Ovary (tissue), 9 donors: ENCODE data around the gene STMN1. TPM values are rescaled to one million over a fixed set of nuclear protein-coding genes. Genes with fewer than 3 reads are reported as not detected.

Experiments used
- DNase-seq, 5 donors: peaks; one replicate each; pipeline ENCODE4 v3.0.0-alpha.2; 2019 to 2020
- H3K27ac ChIP-seq, 2 donors: fragments of 200-600 bp; one replicate each; pipeline versions ENCODE4 v1.5.1 to v1.8.0; 2019 to 2022
- H3K27me3 ChIP-seq: fragments of 200-600 bp; one replicate; pipeline ENCODE4 v1.8.0; 2022
- H3K36me3 ChIP-seq: fragments of 200-600 bp; sonication (generic); one replicate; pipeline ENCODE4 v1.5.1; 2019
- H3K4me1 ChIP-seq: one replicate; pipeline ENCODE4 v1.8.1; 2013; ENCODE audit warnings: mild to moderate bottlenecking, moderate library complexity; ENCODE audit not compliant: insufficient read depth
- H3K4me3 ChIP-seq: fragments of 200-600 bp; sonication (generic); one replicate; pipeline ENCODE4 v1.5.1; 2017
- H3K9me3 ChIP-seq, 2 donors: fragments of 200-600 bp in 1 of 2; sonication (generic) in 1 of 2; one replicate each; pipeline versions ENCODE4 v1.5.1 to v1.8.1; 2013 to 2019; ENCODE audit warnings: mild to moderate bottlenecking in 1 of 2, moderate library complexity in 1 of 2
- CTCF ChIP-seq, 3 donors: fragments of 450-650 bp in 2 of 3; fragments of 200-600 bp in 1 of 3; IDR thresholded peaks; one replicate each; pipeline versions ENCODE4 v1.5.1 to v1.8.0; 2016 to 2022; ENCODE audit warnings: antibody characterized with exemption in 3 of 3, mild to moderate bottlenecking in 1 of 3
- EP300 ChIP-seq: sonication (generic); formaldehyde crosslinking; IDR thresholded peaks from one replicate; pipeline ENCODE4 v1.6.1; 2017; ENCODE audit warnings: antibody characterized with exemption
- POLR2A ChIP-seq: fragments of 450-650 bp; IDR thresholded peaks from one replicate; pipeline ENCODE4 v1.6.1; 2017; ENCODE audit warnings: antibody characterized with exemption, mild to moderate bottlenecking, moderate library complexity
- WGBS, 3 donors: extraction: QIAGEN DNeasy Blood & Tissue Kit in 1 of 3; methylation state at CpG; one replicate each; pipeline versions ENCODE4 v1.1.5 to v1.1.7; 2013 to 2017; 5-methylcytosine and 5-hydroxymethylcytosine counted together
- intact Hi-C, 4 donors: fragments of 100-400 bp; cut with DNase I; formaldehyde crosslinking; loops; one replicate each; pipeline versions ENCODE4 v1.11.0 to v1.15.1; 2022 to 2023
- polyA plus RNA-seq, 2 donors: library from polyadenylated mRNA; stranded (reverse); fragments of 200-250 nt in 1 of 2; fragments of 350-450 nt in 1 of 2; fragmentation: Illumina TruSeq in 1 of 2; extraction: RNeasy Lipid Tissue Mini Kit (QIAGEN cat#74804) in 1 of 2; gene quantifications; one replicate each; pipeline ENCODE4 v1.2.3, GENCODE V29; 2013 to 2014
- total RNA-seq, 7 donors: library from RNA; depleted of rRNA in 2 of 7; stranded (reverse); fragments of >200 nt in 2 of 7; fragmentation: NEBNext Ultra II Directional in 3 of 7; extraction: Animal tissue kit (Norgen Biotek cat#: 25700) in 3 of 7; gene quantifications; one replicate each; pipeline versions ENCODE4 v1.1.0 to v1.2.4, GENCODE V29; 2016 to 2023
- donor health status: DM: no; HTN: no; CAD: no; lungs with moderate emphysema.
- donor health status: DM: no; HTN: no; CAD: no.
- donor health status: Bipolar disorder and iron deficiency.
- donor health status: DM: yes; HTN: yes; CAD: no.
- donor health status: DM: no; HTN: no; CAD: no.
- donor health status: DM: yes; HTN: yes; CAD: no.

Gene STMN1
- total and polyA plus RNA-seq, 9 donors, result 59.3 to 271 (median 142) TPM

DNA sequence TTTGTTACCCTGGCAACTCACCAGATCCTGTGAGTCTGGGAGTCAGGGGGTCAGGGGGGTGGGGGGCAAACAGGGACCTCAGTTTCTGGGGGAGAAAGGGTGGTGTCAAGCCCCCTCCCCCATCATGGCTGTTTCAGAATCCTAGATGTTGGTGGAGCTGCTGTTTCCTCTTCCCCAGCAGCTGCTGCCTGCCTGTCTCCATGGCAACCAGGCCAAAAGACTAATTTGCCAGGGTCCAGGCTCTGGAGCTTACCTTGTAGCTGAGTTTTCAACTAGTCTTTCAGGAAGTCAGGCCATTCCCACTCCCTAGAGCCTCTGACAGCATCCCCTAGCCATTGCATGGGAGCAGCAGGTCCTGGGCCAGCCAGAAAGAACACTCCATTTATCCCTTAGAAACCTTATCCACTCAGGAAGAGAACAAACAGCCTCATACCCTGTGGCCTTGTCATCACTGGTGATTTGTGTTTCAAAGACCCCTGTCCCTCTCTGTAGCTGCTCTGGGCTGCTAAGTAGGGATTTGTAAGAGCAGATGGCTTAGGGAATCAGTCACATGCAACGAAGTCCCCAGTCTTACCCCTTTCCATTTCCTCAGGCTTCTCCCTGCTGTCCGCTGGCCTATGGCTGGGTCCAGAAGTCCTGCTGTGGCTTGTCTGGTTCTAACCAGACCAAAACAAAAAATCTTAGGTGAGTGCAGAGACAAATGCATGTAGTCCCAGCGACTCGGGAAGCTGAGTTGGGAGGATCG is 21.5 kb upstream of the STMN1 start:
- peaks cover under 1% of the 10 kb centered on the region for H3K4me1 ChIP-seq
- H3K36me3 ChIP-seq, result no peaks in the 10 kb centered on the region
- DNase-seq, result no peak
- H3K27ac ChIP-seq, result no peak overlapping the region
- 95 to 96% (median 95%) methylated on average over 5 of the region's 5 CpGs for WGBS, 3 donors
- TF ChIP-seq CTCF (IDR thresholded peaks at IDR 0.05) (no peak), EP300 (no peak)
- no peak overlapping the region for H3K4me3 ChIP-seq
- no peaks in the 10 kb centered on the region for H3K27me3 ChIP-seq
- H3K9me3 ChIP-seq, result no peaks in the 10 kb centered on the region
- intact Hi-C loops, result no loop called here

- intact Hi-C loops, result no loop called here
- Histone ChIP-seq H3K36me3 (no peaks in the 10 kb centered on the region), H3K27me3 (no peaks in the 10 kb centered on the region), H3K27ac (no peak overlapping the region), H3K9me3 (no peaks in the 10 kb centered on the region), H3K4me3 (no peak overlapping the region), H3K4me1 (peaks cover 1% of the 10 kb centered on the region)
- WGBS, 3 donors, result 72 to 83% (median 75%) methylated on average over 13 of the region's 13 CpGs
- no peak for DNase-seq
- TF ChIP-seq EP300 (no peak), CTCF (IDR thresholded peaks at IDR 0.05) (no peak), POLR2A (no peak)
Measured at GRCh38 chr1:25926731-25927496, 20.7 kb upstream of the STMN1 start.

DNA sequence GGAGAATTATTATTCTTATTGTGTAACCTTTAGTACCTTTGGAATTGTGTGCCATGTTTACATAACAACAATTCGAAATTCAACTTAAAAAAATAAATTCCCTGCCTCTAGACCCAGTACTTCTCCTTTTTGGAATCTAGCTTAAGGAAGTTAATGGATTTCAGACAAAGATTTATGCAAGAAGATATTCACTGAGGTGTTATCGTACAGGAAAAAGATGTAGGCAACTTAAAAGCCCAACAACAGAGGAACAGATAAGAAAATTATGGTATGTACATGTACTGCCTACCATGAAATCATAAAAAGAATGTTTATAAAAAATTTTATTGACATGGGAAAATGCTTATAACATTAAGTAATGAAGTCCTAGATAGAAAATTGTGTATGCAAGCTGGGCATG is 18.2 kb upstream of the STMN1 start:
- no peak for DNase-seq
- intact Hi-C loops, result no loop called here
- 43 to 54% (median 51%) methylated on average over 2 of the region's 2 CpGs for WGBS, 3 donors

More for the DNA sequence above, 18.2 kb upstream of the STMN1 start:
- Histone ChIP-seq H3K27ac (no peak overlapping the region), H3K9me3 (no peaks in the 10 kb centered on the region), H3K4me3 (no peak overlapping the region), H3K36me3 (no peaks in the 10 kb centered on the region), H3K4me1 (peaks cover 1% of the 10 kb centered on the region), H3K27me3 (no peaks in the 10 kb centered on the region)
- TF ChIP-seq POLR2A (no peak), CTCF (IDR thresholded peaks at IDR 0.05) (no peak), EP300 (no peak)
